ENCODE results near the gene HELT.

DNA sequence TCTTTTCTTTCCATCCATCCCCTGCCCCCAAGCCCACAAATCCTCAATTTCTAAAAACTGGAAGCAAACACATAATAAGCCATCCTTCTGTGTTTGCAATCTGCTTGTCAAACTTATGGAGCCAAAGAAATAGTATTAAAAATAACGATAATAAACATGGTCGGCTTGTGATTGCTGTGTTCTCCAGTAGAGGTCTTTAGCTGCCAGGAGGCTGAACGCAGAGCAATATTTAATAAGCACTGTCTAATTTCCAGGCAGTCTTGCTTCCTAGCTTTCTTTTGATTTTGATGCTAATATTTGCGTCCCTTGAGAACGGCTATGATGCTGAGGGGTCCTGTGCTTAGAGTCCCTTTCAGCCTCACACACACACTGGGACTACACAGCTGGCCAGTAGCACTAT is 3.2 kb upstream of the HELT start:
- TF ChIP-seq, protein P1, sequence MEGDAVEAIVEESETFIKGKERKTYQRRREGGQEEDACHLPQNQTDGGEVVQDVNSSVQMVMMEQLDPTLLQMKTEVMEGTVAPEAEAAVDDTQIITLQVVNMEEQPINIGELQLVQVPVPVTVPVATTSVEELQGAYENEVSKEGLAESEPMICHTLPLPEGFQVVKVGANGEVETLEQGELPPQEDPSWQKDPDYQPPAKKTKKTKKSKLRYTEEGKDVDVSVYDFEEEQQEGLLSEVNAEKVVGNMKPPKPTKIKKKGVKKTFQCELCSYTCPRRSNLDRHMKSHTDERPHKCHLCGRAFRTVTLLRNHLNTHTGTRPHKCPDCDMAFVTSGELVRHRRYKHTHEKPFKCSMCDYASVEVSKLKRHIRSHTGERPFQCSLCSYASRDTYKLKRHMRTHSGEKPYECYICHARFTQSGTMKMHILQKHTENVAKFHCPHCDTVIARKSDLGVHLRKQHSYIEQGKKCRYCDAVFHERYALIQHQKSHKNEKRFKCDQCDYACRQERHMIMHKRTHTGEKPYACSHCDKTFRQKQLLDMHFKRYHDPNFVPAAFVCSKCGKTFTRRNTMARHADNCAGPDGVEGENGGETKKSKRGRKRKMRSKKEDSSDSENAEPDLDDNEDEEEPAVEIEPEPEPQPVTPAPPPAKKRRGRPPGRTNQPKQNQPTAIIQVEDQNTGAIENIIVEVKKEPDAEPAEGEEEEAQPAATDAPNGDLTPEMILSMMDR (IDR thresholded peaks at IDR 0.05), result no peak
- no peak for TF ChIP-seq POLR2A (IDR thresholded peaks at IDR 0.05)

Measured in ovary (tissue), 3 donors.